AG04450 (cell line): ENCODE data around the gene LRRIQ1. TPM values are rescaled to one million over a fixed set of nuclear protein-coding genes. Genes with fewer than 3 reads are reported as not detected.

ENCODE experiments used
- CTCF ChIA-PET: fragments of 300-600, 350-600 bp; formaldehyde crosslinking; extraction: SDS; loops from one replicate; lab custom pipeline; 2022; ENCODE audit warnings: antibody characterized with exemption, inconsistent platforms; lab: Charles Lee
- POLR2A ChIA-PET: fragments of 350-600 bp; formaldehyde crosslinking; extraction: SDS; loops from one replicate; lab custom pipeline; 2021; ENCODE audit warnings: antibody characterized with exemption, inconsistent platforms; lab: Yijun Ruan, JAX
- DNase-seq: peaks from one replicate; pipeline ENCODE4 v3.0.0-alpha.2; 2011; ENCODE audit warnings: low read depth, low spot score
- H3K27ac ChIP-seq: one replicate; pipeline ENCODE4 v1.5.1; 2012; ENCODE audit warnings: low read depth, low read length, control low read depth
- H3K27me3 ChIP-seq: one replicate; pipeline ENCODE4 v1.6.0; 2012; ENCODE audit warnings: low read length; ENCODE audit not compliant: control insufficient read depth, insufficient read depth
- H3K4me3 ChIP-seq: 2 replicates; pipeline ENCODE4 v1.5.1; 2011; ENCODE audit warnings: mild to moderate bottlenecking, low read depth, low read length, control low read depth
- H3K9me3 ChIP-seq: 2 replicates; pipeline ENCODE4 v1.5.1; 2012; ENCODE audit warnings: low read length; ENCODE audit not compliant: control insufficient read depth, insufficient read depth
- polyA plus RNA-seq: library from polyadenylated mRNA; depleted of rRNA; stranded (reverse); fragments of >200 nt; gene quantifications from 2 replicates; pipeline ENCODE4 v1.2.3, GENCODE V29; 2011
- TF ChIP-seq, protein P1 (sequence below): IDR thresholded peaks from 2 replicates; pipeline ENCODE4 v1.5.1; 2011; ENCODE audit warnings: low read depth, low read length, control low read depth, inconsistent platforms

The LRRIQ1 gene
- polyA plus RNA-seq, 1 experiment: 0.58 TPM

DNA sequence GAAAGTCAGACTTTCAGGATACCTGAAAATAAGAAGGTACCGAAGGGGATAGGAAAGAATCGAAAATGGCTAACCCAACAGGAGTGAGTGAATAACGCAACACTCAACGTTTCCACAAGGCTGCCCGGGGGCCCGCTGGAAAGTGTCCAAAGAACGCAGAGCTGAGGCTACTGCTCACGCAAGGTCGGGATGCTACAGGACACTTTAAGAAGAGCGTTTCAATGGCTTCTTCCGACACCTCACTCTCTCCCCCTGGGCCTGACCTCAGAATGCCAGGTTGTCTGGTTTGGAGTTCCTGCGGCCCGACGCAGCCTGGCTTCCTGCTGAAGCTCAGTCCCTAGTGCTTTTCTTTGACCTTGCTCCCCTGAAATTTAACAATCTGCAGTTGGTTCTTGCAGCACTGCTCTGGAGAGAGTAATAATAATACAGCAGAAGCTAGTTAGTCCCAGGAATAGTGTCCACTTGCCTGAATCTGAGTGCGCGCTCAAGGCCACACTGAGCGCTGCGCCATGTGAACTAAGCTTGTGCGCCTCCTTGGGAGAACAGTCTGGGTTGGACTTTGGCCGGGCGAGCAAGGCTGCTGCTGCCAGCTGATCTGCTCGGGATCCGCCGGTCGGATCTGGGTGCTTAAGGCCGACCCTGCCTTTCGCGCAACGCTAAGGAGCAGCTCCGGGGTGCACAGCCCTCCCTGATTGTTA is 241.9 kb downstream of the LRRIQ1 start:
- no peak overlapping the region for H3K4me3 ChIP-seq
- H3K9me3 ChIP-seq: peaks cover 17% of the 10 kb centered on the region
- no peak for DNase-seq
- H3K27ac ChIP-seq: no peak overlapping the region
- CTCF ChIA-PET: no interaction called here
- TF ChIP-seq, protein P1, sequence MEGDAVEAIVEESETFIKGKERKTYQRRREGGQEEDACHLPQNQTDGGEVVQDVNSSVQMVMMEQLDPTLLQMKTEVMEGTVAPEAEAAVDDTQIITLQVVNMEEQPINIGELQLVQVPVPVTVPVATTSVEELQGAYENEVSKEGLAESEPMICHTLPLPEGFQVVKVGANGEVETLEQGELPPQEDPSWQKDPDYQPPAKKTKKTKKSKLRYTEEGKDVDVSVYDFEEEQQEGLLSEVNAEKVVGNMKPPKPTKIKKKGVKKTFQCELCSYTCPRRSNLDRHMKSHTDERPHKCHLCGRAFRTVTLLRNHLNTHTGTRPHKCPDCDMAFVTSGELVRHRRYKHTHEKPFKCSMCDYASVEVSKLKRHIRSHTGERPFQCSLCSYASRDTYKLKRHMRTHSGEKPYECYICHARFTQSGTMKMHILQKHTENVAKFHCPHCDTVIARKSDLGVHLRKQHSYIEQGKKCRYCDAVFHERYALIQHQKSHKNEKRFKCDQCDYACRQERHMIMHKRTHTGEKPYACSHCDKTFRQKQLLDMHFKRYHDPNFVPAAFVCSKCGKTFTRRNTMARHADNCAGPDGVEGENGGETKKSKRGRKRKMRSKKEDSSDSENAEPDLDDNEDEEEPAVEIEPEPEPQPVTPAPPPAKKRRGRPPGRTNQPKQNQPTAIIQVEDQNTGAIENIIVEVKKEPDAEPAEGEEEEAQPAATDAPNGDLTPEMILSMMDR: no peak
- peaks cover 68% of the 10 kb centered on the region for H3K27me3 ChIP-seq
- POLR2A ChIA-PET: no interaction called here

GRCh38 chr12:85278598-85279448 is 242.7 kb downstream of the LRRIQ1 start:
- H3K27me3 ChIP-seq: peaks cover 60% of the 10 kb centered on the region
- CTCF ChIA-PET: interaction anchor here (0.7 kb wide), 1 partner anchor 31 kb away, joined by 6 read pairs; no protein-coding TSS in a partner anchor
- TF ChIP-seq, protein P1: no peak
- DNase-seq: no peak
- no peak overlapping the region for H3K27ac ChIP-seq
- H3K9me3 ChIP-seq: peaks cover 17% of the 10 kb centered on the region
- POLR2A ChIA-PET: no interaction called here
- no peak overlapping the region for H3K4me3 ChIP-seq

DNA sequence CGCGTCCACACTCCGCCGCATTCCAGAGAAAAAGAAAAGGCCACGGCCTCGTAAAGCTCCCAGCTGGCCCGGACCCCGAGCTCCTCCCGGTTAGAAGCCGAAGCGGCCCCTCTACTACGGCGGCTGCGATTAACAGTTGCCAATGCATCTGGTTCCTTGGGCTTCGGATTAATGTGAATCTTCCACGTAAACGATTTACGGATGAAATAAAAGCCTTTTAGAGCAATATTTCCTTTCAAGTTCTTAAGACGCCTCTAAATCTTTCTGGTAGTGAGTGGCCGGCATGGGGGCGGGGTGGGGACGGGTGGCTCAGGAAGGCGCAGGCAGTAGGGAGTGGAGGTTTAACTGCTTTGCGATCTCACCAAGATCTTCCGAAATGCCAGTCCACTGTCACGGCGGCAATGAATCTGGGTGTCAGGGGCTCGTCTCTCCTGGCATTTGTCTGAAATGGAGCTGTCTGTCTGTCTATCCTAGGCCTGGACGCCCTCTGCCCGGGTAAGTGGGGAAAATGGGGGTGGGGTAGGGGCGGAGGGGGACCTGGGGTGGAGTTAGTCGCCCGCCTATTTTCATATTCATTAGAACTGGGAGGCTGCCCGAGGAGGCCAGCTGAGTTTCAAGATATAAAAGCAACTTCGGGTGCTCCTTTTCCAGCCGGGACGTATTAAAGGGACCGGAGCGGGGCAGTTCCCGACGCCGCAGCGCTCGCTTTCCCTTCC is 243.5 kb downstream of the LRRIQ1 start:
- Histone ChIP-seq H3K27ac (no peak overlapping the region), H3K4me3 (peak overlapping the region; percentile 51), H3K27me3 (peaks cover 55% of the 10 kb centered on the region), H3K9me3 (peaks cover 17% of the 10 kb centered on the region)
- TF ChIP-seq, protein P1: no peak
- no peak for DNase-seq
- ChIA-PET POLR2A (no interaction called here), CTCF (interaction anchor here (0.7 kb wide), 1 partner anchor 31 kb away, joined by 6 read pairs; no protein-coding TSS in a partner anchor)

DNA sequence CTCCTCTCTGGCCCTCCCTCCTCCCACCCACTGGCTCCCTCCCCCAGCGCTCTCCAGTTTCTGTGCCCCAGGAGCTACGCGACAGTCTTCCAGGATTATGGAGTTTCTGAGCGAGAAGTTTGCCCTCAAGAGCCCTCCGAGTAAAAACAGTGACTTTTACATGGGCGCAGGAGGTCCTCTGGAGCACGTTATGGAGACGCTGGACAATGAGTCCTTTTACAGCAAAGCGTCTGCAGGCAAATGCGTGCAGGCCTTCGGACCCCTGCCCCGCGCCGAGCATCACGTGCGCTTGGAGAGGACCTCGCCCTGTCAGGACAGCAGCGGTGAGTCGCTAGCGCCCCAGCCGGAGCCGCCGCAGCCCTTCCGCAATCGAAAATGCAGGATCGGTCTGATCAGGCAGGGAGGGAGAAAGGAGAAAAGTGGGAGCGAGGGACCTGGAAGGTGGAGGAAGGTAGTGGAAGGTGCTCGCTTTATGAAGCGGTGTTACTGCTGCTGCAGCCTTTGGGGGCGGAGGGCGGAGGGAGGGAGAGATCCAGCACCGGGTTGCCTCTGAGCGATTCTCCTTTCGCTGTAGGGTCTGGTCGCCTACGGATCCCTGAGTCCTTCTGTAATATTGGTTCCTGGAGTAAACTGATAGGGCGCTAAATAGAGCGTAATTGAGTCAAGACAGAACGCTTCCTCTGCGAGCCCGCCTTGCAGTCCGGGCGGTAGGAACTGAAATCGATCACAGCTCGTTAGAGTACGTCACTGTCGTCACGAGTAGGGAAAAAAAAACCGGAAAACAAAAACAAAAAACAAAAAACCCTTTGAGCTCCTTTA is 244.2 kb downstream of the LRRIQ1 start, which contains the start of gene ALX1:
TSS of gene ALX1 (plus strand) at position 56 of the 819 bp plus-strand sequence. CDS start at position 98, 42 bp downstream.
- Histone ChIP-seq H3K4me3 (peak within 1 kb of the TSS; percentile 51), H3K27ac (no peak within 1 kb of the TSS), H3K27me3 (peaks cover 52% of the 10 kb centered on the region), H3K9me3 (peaks cover 17% of the 10 kb centered on the region)
- TF ChIP-seq, protein P1: no peak
- no peak for DNase-seq
- ChIA-PET POLR2A (no interaction called here), CTCF (interaction anchor here (0.7 kb wide), 1 partner anchor 330 kb away, joined by 3 read pairs; no protein-coding TSS in a partner anchor)
